K562 (cell line): ENCODE data around the gene GFOD2. TPM values are rescaled to one million over a fixed set of nuclear protein-coding genes. Genes with fewer than 3 reads are reported as not detected.

Experiments used
- ATAC-seq: fragments of 200-7000 bp; cut with Tn5 transposase; 3 replicates; pipeline ENCODE4 v1.9.1; 2020; ENCODE audit warnings: moderate library complexity
- BruUV-seq: library from RNA; stranded (reverse); fragments of 400-500 nt; replicated peaks from 2 replicates; lab custom pipeline; 2021; lab: Mats Ljungman, UMichigan
- CTCF ChIA-PET: fragments of 300-600 bp; formaldehyde crosslinking; extraction: SDS; loops from one replicate; lab custom pipeline; 2021; ENCODE audit warnings: low intra/inter-chr PET ratio; lab: Yijun Ruan, JAX
- POLR2A ChIA-PET: fragments of 300-600, 350-650 bp; sonication (Branson Sonifier 250); formaldehyde crosslinking; extraction: SDS; loops from one replicate; lab custom pipeline; 2021; ENCODE audit warnings: antibody characterized with exemption, inconsistent platforms; lab: Yijun Ruan, JAX
- DNase-seq, 4 experiments: peaks; one replicate each; pipeline versions ENCODE4 v3.0.0 to v3.0.0-alpha.2; 2011 to 2018; ENCODE audit warnings: low spot score in 3 of 4, mixed read lengths in 3 of 4; ENCODE audit errors: extremely low read depth in 1 of 4
- FAIRE-seq: peaks from 2 replicates; lab custom pipeline; 2011; peaks lifted over from hg19 to GRCh38; lab: Jason Lieb, UNC
- H2AFZ ChIP-seq: 2 replicates; pipeline ENCODE4 v1.6.0; 2011; ENCODE audit warnings: low read depth, low read length, control low read depth, inconsistent platforms
- H3K27ac ChIP-seq: fragments of 200-600 bp; 3 replicates; pipeline ENCODE4 v1.8.0; 2011; ENCODE audit warnings: low read depth, mild to moderate bottlenecking, control low read depth, inconsistent platforms, low read length, moderate library complexity, mixed read lengths; ENCODE audit errors: extremely low read depth
- H3K27me3 ChIP-seq, 2 experiments: fragments of 300-600 bp in 1 of 2; 2 replicates in 1 of 2; 3 replicates in 1 of 2; pipeline versions ENCODE4 v1.6.0 to v1.8.0; 2011; ENCODE audit warnings: inconsistent platforms in 2 of 2, low read length in 2 of 2, mild to moderate bottlenecking in 1 of 2, mixed read lengths in 1 of 2, moderate library complexity in 1 of 2; ENCODE audit not compliant: control insufficient read depth in 2 of 2, insufficient read depth in 2 of 2
- H3K36me3 ChIP-seq: fragments of 300-600 bp; 3 replicates; pipeline ENCODE4 v1.8.0; 2011; ENCODE audit warnings: mild to moderate bottlenecking, low read length, inconsistent platforms; ENCODE audit not compliant: control insufficient read depth, insufficient read depth
- H3K4me1 ChIP-seq, 2 experiments: fragments of 200-600 bp in 1 of 2; replicated peaks in 1 of 2; 2 replicates in 1 of 2; 3 replicates in 1 of 2; pipeline versions ENCODE4 v1.5.1 to v1.8.0; 2011; ENCODE audit warnings: inconsistent platforms in 2 of 2, low read length in 2 of 2, mild to moderate bottlenecking in 1 of 2, mixed read lengths in 1 of 2, moderate library complexity in 1 of 2; ENCODE audit not compliant: control insufficient read depth in 2 of 2, insufficient read depth in 2 of 2
- H3K4me2 ChIP-seq: 2 replicates; pipeline ENCODE4 v1.6.1; 2011; ENCODE audit warnings: low read length, control low read depth, inconsistent platforms, mixed read lengths; ENCODE audit not compliant: insufficient read depth
- H3K4me3 ChIP-seq: fragments of 200-600 bp; sonication (generic), shearing (Covaris generic); 2 replicates; pipeline ENCODE4 v1.5.1; 2016; ENCODE audit warnings: control low read depth, inconsistent platforms
- H3K79me2 ChIP-seq: fragments of 200-600 bp; 3 replicates; pipeline ENCODE4 v1.8.0; 2011; ENCODE audit warnings: low read length, inconsistent platforms; ENCODE audit not compliant: control insufficient read depth, insufficient read depth
- H3K9ac ChIP-seq, 2 experiments: 2 replicates each; pipeline versions ENCODE4 v1.6.0 to v1.6.1; 2011; ENCODE audit warnings: low read depth in 2 of 2, low read length in 2 of 2, control low read depth in 1 of 2, inconsistent platforms in 1 of 2, mild to moderate bottlenecking in 1 of 2, mixed read lengths in 1 of 2; ENCODE audit not compliant: insufficient read depth in 1 of 2
- H3K9me1 ChIP-seq: one replicate; pipeline ENCODE4 v1.6.0; 2011; ENCODE audit warnings: inconsistent platforms, mild to moderate bottlenecking, low read length, moderate library complexity; ENCODE audit not compliant: control insufficient read depth, insufficient read depth
- H3K9me3 ChIP-seq: replicated peaks from 2 replicates; pipeline ENCODE4 v1.5.1; 2011; ENCODE audit warnings: low read depth, low read length, inconsistent platforms; ENCODE audit not compliant: control insufficient read depth, insufficient read depth
- H4K20me1 ChIP-seq: replicated peaks from 2 replicates; pipeline ENCODE4 v1.6.1; 2011; ENCODE audit warnings: low read length, inconsistent platforms, mixed read lengths; ENCODE audit not compliant: control insufficient read depth, insufficient read depth
- CBX1 ChIP-seq: sonication (generic); IDR thresholded peaks from 2 replicates; pipeline ENCODE4 v1.6.1; 2016; ENCODE audit warnings: antibody characterized with exemption, low read depth, mild to moderate bottlenecking
- IFI16 ChIP-seq: fragments of 250-450 bp; sonication (Bioruptor Pico); IDR thresholded peaks from 2 replicates; pipeline ENCODE4 v2.1.2; 2022; ENCODE audit warnings: mild to moderate bottlenecking, inconsistent platforms
- NELFE ChIP-seq: IDR thresholded peaks from 2 replicates; pipeline ENCODE4 v1.6.1; 2011; ENCODE audit warnings: mild to moderate bottlenecking; ENCODE audit not compliant: insufficient read depth, insufficient read length
- NEUROD1 ChIP-seq: fragments of 150-350 bp; IDR thresholded peaks from 2 replicates; pipeline ENCODE4 v1.6.1; 2014; ENCODE audit warnings: borderline replicate concordance, low read length, low read depth; ENCODE audit not compliant: partially characterized antibody
- NFXL1 ChIP-seq: fragments of 450-650 bp; formaldehyde crosslinking; IDR thresholded peaks from 2 replicates; pipeline ENCODE4 v1.4.0; 2021; ENCODE audit warnings: mild to moderate bottlenecking
- RFX1 ChIP-seq: fragments of 450-650 bp; IDR thresholded peaks from 2 replicates; pipeline ENCODE4 v1.6.1; 2016; ENCODE audit warnings: mild to moderate bottlenecking, moderate library complexity
- STAT5A ChIP-seq: IDR thresholded peaks from 2 replicates; pipeline ENCODE4 v1.6.1; 2012; ENCODE audit warnings: low read length, inconsistent platforms, borderline replicate concordance
- TCF7 ChIP-seq: sonication (generic); IDR thresholded peaks from 2 replicates; pipeline ENCODE4 v1.6.1; 2016; ENCODE audit warnings: antibody characterized with exemption, borderline replicate concordance
- ZC3H4 ChIP-seq: sonication (generic); formaldehyde crosslinking; IDR thresholded peaks from 2 replicates; pipeline ENCODE4 v1.9.0; 2021; ENCODE audit warnings: missing genetic modification reagents, borderline replicate concordance
- ZNF354B ChIP-seq: fragments of 250-450 bp; sonication (Bioruptor Pico); IDR thresholded peaks from 2 replicates; pipeline ENCODE4 v1.4.0; 2020
- WGBS: fragments of 100-300 bp; shearing (Covaris generic); methylation state at CpG from one replicate; pipeline ENCODE4 v1.1.6; 2016; ENCODE audit warnings: low coverage, mixed read lengths; ENCODE audit not compliant: insufficient coverage; ENCODE audit errors: missing lambda C conversion rate; 5-methylcytosine and 5-hydroxymethylcytosine counted together
- in situ Hi-C: fragments of 300-500 bp; cut with MboI; formaldehyde crosslinking; loops from 4 replicates; pipeline ENCODE4 v1.15.0; 2018; ENCODE audit warnings: inconsistent platforms, mixed read lengths
- intact Hi-C: fragments of 100-400 bp; cut with micrococcal nuclease; formaldehyde crosslinking; loops from 2 replicates; pipeline ENCODE4 v1.14.2; 2022
- polyA plus RNA-seq, 8 experiments: library from polyadenylated mRNA; depleted of rRNA in 4 of 8; stranded (reverse) in 5 of 8; unstranded in 3 of 8; fragments of >200 nt; fragmentation: Nextera tagmentation in 2 of 8; fragmentation: Illumina TruSeq in 1 of 8; extraction: Ambion mirVana in 2 of 8; extraction: Trizol in 1 of 8; gene quantifications; 2 replicates each; pipeline versions ENCODE4 v1.2.1 to v1.2.3, GENCODE V29; 2011 to 2014; ENCODE audit warnings: inconsistent platforms in 1 of 8, missing spikeins in 1 of 8
- total RNA-seq, 7 experiments: library from RNA; depleted of rRNA in 6 of 7; stranded (reverse); fragments of >200 nt in 6 of 7; fragmentation: Illumina TruSeq in 2 of 7; extraction: Trizol in 2 of 7; gene quantifications; 2 replicates each; pipeline versions ENCODE4 v1.2.1 to v1.2.3, GENCODE V29; 2011 to 2021; ENCODE audit warnings: low replicate concordance in 1 of 7
- TF ChIP-seq, protein P1 (sequence below), 2 experiments: fragments of 450-650 bp in 1 of 2; sonication (generic) in 1 of 2; formaldehyde crosslinking in 1 of 2; IDR thresholded peaks in 1 of 2; conservative IDR thresholded peaks in 1 of 2; 2 replicates each; pipeline versions ENCODE4 v1.6.1 to v1.8.1; 2016 to 2023; ENCODE audit warnings: mild to moderate bottlenecking in 2 of 2, moderate library complexity in 2 of 2, inconsistent platforms in 1 of 2, missing genetic modification reagents in 1 of 2
- TF ChIP-seq, protein P2 (sequence below): fragments of 450-650 bp; IDR thresholded peaks from 2 replicates; pipeline ENCODE4 v1.6.1; 2016; ENCODE audit warnings: low read depth, mild to moderate bottlenecking, moderate library complexity
- TF ChIP-seq, protein P3 (sequence below), 2 experiments: IDR thresholded peaks; 2 replicates each; pipeline ENCODE4 v1.6.1; 2011; ENCODE audit warnings: borderline replicate concordance in 1 of 2, control low read depth in 1 of 2, low read depth in 1 of 2, low read length in 1 of 2, mild to moderate bottlenecking in 1 of 2, mixed read lengths in 1 of 2, moderate library complexity in 1 of 2; ENCODE audit not compliant: insufficient read depth in 1 of 2, insufficient read length in 1 of 2, poor library complexity in 1 of 2, severe bottlenecking in 1 of 2; ENCODE audit errors: extremely low read depth in 1 of 2
- TF ChIP-seq, protein P4 (sequence below): sonication (generic); formaldehyde crosslinking; IDR thresholded peaks from 2 replicates; pipeline ENCODE4 v1.8.0; 2023; ENCODE audit warnings: mild to moderate bottlenecking, missing genetic modification reagents

The GFOD2 gene
- total and polyA plus RNA-seq, 9 of the 15 experiments (the other 6 are each of a cell fraction or from before 2014, with no cell fraction given), result 1.9 to 15.8 (median 11.1) TPM

DNA sequence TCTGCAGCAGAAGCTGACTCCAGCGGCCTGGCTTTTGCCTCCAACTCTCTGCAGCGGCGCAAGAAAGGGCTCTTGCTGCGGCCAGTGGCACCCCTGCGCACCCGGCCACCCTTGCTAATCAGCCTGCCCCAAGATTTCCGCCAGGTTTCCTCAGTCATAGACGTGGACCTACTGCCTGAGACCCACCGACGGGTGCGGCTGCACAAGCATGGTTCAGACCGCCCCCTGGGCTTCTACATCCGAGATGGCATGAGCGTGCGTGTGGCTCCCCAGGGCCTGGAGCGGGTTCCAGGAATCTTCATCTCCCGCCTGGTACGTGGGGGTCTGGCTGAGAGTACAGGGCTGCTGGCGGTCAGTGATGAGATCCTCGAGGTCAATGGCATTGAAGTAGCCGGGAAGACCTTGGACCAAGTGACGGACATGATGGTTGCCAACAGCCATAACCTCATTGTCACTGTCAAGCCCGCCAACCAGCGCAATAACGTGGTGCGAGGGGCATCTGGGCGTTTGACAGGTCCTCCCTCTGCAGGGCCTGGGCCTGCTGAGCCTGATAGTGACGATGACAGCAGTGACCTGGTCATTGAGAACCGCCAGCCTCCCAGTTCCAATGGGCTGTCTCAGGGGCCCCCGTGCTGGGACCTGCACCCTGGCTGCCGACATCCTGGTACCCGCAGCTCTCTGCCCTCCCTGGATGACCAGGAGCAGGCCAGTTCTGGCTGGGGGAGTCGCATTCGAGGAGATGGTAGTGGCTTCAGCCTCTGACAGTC, 57.0 kb downstream of the GFOD2 start:
- no peak overlapping the region for H2AFZ ChIP-seq
- H3K9me1 ChIP-seq, result no peaks in the 10 kb centered on the region
- H3K36me3 ChIP-seq, result peaks cover 23% of the 10 kb centered on the region
- 84% methylated on average over 33 of the region's 34 CpGs for WGBS
- peaks cover 17% of the 10 kb centered on the region for H3K79me2 ChIP-seq
- in situ Hi-C loops (no loop called here), intact Hi-C loops (no loop called here)
- BruUV-seq, result no TSS peak
- H4K20me1 ChIP-seq, result peaks cover 8% of the 10 kb centered on the region; the same call in 1 of the 2 replicates
- H3K4me3 ChIP-seq, result no peak overlapping the region
- CTCF ChIA-PET, result no interaction called here
- DNase-seq (no peak), ATAC-seq (no peak), FAIRE-seq (no peak)
- H3K9ac ChIP-seq, result 0 out of 4 replicates have a peak overlapping the region, but pooled peaks of 1 of the 2 experiments have one; percentile 14
- no peaks in the 10 kb centered on the region for H3K27me3 ChIP-seq
- peaks cover 11 to 63% of the 10 kb centered on the region in 2 experiments for H3K4me1 ChIP-seq
- no peak overlapping the region for H3K27ac ChIP-seq
- POLR2A ChIA-PET, result interaction anchor here (0.6 to 1.1 kb wide), 2 partner anchors 60 to 286 kb away, joined by 3 to 5 read pairs; no protein-coding TSS in a partner anchor
- no peaks in the 10 kb centered on the region for H3K9me3 ChIP-seq
- H3K4me2 ChIP-seq, result no peak overlapping the region
- TF ChIP-seq NELFE (no peak), ZNF354B (CRISPR knock-in tag) (no peak), NEUROD1 (no peak), CBX1 (no peak), STAT5A (no peak), NFXL1 (CRISPR knock-in tag) (no peak), RFX1 (no peak), ZC3H4 (no peak), IFI16 (CRISPR knock-in tag) (no peak), TCF7 (no peak)
- TF ChIP-seq, protein P1, sequence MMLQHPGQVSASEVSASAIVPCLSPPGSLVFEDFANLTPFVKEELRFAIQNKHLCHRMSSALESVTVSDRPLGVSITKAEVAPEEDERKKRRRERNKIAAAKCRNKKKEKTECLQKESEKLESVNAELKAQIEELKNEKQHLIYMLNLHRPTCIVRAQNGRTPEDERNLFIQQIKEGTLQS (IDR thresholded peaks at IDR 0.05), result no peak
- TF ChIP-seq, protein P1 (CRISPR knock-in tag; conservative IDR thresholded peaks at IDR 0.05), result no peak
- TF ChIP-seq, protein P2, sequence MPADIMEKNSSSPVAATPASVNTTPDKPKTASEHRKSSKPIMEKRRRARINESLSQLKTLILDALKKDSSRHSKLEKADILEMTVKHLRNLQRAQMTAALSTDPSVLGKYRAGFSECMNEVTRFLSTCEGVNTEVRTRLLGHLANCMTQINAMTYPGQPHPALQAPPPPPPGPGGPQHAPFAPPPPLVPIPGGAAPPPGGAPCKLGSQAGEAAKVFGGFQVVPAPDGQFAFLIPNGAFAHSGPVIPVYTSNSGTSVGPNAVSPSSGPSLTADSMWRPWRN, result no peak
- TF ChIP-seq, protein P3, sequence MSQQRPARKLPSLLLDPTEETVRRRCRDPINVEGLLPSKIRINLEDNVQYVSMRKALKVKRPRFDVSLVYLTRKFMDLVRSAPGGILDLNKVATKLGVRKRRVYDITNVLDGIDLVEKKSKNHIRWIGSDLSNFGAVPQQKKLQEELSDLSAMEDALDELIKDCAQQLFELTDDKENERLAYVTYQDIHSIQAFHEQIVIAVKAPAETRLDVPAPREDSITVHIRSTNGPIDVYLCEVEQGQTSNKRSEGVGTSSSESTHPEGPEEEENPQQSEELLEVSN (IDR thresholded peaks at IDR 0.05; ENCODE audit: borderline replicate concordance in 1 of 2, extremely low read depth in 1 of 2, insufficient read depth in 1 of 2, insufficient read length in 1 of 2, low read depth in 1 of 2, low read length in 1 of 2, poor library complexity in 1 of 2, severe bottlenecking in 1 of 2), result no peak
- TF ChIP-seq, protein P4, sequence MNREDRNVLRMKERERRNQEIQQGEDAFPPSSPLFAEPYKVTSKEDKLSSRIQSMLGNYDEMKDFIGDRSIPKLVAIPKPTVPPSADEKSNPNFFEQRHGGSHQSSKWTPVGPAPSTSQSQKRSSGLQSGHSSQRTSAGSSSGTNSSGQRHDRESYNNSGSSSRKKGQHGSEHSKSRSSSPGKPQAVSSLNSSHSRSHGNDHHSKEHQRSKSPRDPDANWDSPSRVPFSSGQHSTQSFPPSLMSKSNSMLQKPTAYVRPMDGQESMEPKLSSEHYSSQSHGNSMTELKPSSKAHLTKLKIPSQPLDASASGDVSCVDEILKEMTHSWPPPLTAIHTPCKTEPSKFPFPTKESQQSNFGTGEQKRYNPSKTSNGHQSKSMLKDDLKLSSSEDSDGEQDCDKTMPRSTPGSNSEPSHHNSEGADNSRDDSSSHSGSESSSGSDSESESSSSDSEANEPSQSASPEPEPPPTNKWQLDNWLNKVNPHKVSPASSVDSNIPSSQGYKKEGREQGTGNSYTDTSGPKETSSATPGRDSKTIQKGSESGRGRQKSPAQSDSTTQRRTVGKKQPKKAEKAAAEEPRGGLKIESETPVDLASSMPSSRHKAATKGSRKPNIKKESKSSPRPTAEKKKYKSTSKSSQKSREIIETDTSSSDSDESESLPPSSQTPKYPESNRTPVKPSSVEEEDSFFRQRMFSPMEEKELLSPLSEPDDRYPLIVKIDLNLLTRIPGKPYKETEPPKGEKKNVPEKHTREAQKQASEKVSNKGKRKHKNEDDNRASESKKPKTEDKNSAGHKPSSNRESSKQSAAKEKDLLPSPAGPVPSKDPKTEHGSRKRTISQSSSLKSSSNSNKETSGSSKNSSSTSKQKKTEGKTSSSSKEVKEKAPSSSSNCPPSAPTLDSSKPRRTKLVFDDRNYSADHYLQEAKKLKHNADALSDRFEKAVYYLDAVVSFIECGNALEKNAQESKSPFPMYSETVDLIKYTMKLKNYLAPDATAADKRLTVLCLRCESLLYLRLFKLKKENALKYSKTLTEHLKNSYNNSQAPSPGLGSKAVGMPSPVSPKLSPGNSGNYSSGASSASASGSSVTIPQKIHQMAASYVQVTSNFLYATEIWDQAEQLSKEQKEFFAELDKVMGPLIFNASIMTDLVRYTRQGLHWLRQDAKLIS (CRISPR knock-in tag), result no peak
